Stimulated activated CD4-positive, alpha-beta T cell treated with anti-CD3 and anti-CD28 coated beads, Interleukin-1b, Interleukin-23, amount 100 ng/mL, for 48 hours (primary cell): Measurements from ENCODE around the gene MFGE8.

ENCODE experiments used
- DNase-seq: peaks from one replicate; pipeline ENCODE4 v3.0.0-alpha.2; 2020

The MFGE8 gene

DNA sequence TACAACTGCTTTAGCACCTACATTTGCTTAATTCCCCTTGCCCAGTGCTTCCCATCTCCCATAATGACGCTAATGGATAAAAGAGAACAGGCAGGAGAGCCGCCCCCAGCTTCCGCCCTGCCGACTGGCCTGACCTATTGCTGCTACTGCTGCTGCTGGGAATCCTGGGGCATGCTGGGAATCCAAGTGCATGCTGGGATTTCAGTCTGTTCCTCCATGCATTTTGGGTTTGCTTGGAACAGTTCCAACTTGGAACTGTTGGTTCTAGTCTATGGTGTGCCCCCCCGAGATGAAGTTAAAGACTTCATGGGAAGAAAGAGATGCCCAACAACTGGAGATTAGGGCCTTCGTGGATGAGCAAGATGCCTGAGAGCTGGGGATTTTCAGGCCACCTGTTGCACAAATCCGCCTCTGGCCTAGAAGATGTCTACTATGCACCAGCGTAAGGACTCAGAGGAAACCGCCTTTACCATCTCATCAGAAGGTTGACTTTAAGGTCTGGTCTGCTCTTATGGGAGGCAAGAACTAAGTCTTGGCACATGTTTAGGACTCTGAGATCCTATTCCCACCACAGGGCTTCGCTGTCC lies 46.8 kb downstream of the MFGE8 start:
- DNase-seq = no peak

DNA sequence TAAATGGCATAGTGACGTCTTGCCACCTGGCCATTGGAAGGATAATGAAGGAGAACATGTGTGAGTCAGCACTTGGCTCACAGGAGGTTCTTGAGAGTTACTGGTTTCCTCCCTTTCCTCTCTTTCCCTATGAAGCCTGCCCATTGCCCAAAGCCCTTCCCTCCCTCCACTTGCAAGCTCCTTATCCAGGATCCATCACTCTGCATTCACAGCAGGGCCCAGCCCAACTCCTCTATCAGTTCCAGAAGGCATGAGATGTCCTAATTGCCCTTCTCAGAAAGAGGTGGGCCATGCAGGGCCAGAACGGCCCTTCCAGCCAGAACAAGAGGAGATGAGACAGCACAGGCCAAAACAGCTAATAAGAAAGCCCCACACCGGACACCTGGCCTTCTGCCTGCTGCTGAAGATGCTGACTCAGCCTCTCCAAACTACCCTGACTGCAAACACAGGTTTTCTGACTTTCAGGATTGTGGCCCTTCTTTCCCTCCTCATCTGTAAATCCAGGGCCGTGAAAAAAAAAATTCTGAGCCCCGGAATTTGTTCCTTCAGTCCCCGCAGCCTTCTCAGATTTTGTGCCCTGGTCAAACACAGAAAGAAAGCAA lies 47.6 kb downstream of the MFGE8 start:
- DNase-seq = no peak

DNA sequence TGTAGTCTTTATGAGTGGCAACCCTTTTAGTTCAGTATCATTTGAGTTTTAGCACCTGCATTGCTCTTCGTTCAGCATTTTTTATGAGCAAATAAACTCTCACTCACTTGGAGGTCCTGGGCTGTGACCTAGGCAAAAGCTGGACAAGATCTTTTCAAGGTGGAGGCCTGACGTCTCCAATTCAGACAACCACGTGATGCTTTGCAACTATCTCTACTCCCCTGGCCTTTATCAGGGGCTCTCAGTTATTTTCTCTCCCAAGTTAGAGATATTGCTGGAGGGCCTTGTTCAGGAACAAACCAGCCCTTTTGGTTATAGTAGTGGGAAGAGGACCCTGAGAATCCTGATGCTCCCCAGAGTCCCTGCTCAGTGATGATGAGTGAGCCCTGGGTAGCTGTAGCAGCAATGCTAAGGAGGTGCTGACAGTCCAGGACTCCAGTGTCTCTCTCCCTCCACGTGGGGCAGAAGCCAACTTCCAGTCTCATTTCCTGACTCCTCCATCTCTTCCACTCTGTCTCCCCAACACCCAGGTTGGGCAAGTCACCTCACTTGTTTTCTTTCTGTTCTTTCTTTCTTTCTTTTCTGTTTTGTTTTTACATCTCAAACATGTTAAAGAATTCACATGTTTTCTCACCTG lies 48.2 kb downstream of the MFGE8 start:
- no peak for DNase-seq

DNA sequence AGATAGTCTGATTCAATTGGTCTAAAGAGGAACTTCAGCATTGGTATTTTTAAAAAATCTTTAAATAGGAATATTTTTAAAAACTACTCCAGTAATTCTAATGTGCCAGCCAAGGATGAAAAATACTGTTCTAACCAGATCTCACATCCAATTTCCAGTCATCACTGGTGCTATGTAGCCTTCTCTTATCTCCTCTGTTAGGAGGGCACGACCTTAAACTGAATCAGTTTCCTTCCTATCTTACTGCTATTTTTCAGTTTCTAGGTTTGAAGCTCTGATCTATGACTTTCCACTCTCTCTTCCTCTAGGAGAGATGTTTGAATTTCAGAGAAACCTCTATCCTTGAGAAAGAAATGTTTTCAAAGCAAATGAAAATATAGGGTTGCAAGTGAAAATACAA lies 49.8 kb downstream of the MFGE8 start:
- DNase-seq = no peak

DNA sequence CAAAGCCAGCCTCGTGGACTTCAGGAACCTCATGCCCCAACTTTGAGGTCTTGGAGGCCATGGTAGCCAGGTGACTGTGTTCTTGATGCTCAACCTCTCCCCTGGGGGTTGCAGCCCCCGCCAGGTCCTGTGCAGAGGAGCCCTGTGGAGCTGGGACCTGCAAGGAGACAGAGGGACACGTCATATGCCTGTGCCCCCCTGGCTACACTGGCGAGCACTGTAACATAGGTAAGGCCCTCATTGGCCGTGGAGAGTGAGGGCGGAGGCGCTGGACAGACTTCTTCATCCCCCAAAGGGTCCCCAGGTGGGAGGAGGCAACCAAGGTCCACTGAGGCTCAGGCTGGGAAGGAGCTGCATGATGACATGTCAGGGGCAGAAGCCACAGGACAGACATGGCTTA lies 53.0 kb downstream of the MFGE8 start:
- no peak for DNase-seq

DNA sequence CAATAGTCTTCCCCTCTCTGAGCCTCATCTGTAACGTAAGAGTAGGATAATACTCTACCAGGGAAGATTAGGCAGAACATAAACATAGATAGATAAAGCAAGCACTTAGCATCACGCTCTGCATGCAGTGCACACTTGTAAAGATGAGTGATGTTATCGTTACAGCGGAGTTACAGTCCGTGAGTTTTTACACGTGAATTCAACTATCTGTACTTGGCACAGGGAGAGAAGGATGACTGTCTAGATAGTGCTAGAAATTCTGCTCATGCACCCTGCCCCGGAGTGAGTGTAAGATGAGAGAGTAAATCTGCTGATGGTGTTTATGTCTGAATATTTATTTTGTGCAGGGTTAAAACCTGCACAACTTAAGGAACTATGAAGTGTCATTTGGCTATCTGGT lies 53.6 kb downstream of the MFGE8 start:
- no peak for DNase-seq

DNA sequence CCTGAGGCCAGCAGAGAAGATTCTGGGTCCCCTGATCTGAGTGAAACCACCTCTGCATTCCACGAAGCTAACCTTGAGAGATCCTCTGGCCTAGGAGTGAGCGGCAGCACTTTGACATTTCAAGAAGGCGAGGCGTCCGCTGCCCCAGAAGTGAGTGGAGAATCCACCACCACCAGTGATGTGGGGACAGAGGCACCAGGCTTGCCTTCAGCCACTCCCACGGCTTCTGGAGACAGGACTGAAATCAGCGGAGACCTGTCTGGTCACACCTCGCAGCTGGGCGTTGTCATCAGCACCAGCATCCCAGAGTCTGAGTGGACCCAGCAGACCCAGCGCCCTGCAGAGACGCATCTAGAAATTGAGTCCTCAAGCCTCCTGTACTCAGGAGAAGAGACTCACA lies 54.2 kb downstream of the MFGE8 start:
- DNase-seq = no peak

DNA sequence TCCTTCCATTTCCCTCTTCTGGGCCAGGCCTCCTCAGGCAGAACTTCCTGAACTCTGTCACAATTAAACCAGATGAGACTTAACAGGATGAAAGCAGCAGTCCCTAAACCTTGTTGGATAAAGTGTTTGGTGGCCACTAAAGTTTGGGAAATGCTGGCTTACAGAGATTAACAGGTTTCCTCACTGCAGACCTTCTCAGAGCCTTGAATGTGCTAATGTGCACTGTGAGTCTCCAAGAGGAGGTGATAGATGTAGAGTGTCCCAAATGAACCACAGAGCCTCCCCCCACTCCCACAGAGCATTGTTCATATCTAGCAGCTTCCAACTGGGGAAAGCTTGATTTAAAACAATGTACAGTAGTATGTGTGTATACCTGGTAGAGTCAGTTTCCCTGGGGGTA lies 60.7 kb downstream of the MFGE8 start:
- DNase-seq = no peak

DNA sequence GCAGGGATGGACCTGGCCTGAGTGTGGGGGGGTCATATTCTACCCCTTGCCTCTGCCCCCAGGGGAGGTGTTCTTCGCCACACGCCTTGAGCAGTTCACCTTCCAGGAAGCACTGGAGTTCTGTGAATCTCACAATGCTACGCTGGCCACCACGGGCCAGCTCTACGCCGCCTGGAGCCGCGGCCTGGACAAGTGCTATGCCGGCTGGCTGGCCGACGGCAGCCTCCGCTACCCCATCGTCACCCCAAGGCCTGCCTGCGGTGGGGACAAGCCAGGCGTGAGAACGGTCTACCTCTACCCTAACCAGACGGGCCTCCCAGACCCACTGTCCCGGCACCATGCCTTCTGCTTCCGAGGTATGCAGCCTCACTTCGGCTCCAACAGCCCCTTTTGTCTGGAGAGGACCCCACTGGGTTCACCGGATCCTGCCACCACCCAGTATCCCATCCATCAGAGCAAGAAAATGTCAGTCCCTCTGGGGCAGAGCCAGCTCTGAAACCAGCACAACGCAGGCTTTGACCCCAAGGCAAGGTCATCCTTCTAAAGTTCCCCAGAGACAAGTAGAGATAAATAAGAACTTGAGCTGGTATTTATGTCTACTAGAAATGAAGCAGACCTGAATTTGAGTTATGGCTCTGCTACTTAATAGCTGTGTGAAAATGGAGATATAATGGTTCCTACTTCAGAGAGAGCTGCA lies 63.7 kb downstream of the MFGE8 start:
- no peak for DNase-seq
